Liver (tissue), 9 donors: Measurements from ENCODE around the gene MFGE8. TPM values are rescaled to one million over a fixed set of nuclear protein-coding genes. Genes with fewer than 3 reads are reported as not detected.

Source experiments
- DNase-seq: peaks from one replicate; pipeline ENCODE4 v3.0.0-alpha.2; 2017; ENCODE audit warnings: low spot score
- H3K27ac ChIP-seq, 2 donors: one replicate each; pipeline ENCODE4 v1.7.0; 2013; ENCODE audit warnings: inconsistent platforms in 2 of 2, low read length in 2 of 2, control low read depth in 1 of 2, low read depth in 1 of 2, mild to moderate bottlenecking in 1 of 2
- H3K27me3 ChIP-seq, 4 donors: one replicate each; pipeline versions ENCODE4 v1.6.1 to v1.7.0; 2013; ENCODE audit warnings: low read length in 3 of 4, inconsistent platforms in 1 of 4, mild to moderate bottlenecking in 1 of 4, moderate library complexity in 1 of 4; ENCODE audit not compliant: control insufficient read depth in 4 of 4, insufficient read depth in 4 of 4
- H3K36me3 ChIP-seq, 4 donors: one replicate each; pipeline versions ENCODE4 v1.6.1 to v1.7.0; 2013; ENCODE audit warnings: low read length in 3 of 4, mild to moderate bottlenecking in 3 of 4, low read depth in 1 of 4, moderate library complexity in 1 of 4; ENCODE audit not compliant: control insufficient read depth in 4 of 4, insufficient read depth in 3 of 4
- H3K4me1 ChIP-seq, 4 donors: one replicate each; pipeline versions ENCODE4 v1.6.1 to v1.7.0; 2013; ENCODE audit warnings: low read length in 3 of 4, mild to moderate bottlenecking in 3 of 4, moderate library complexity in 1 of 4; ENCODE audit not compliant: control insufficient read depth in 4 of 4, insufficient read depth in 4 of 4
- H3K4me3 ChIP-seq, 3 donors: one replicate each; pipeline versions ENCODE4 v1.6.1 to v1.7.0; 2013; ENCODE audit warnings: low read length in 3 of 3, control low read depth in 1 of 3, low read depth in 1 of 3, mild to moderate bottlenecking in 1 of 3
- H3K9ac ChIP-seq, 2 donors: one replicate each; pipeline ENCODE4 v1.7.0; 2013; ENCODE audit warnings: low read length in 2 of 2, mild to moderate bottlenecking in 2 of 2, moderate library complexity in 2 of 2, control low read depth in 1 of 2, low read depth in 1 of 2
- H3K9me3 ChIP-seq, 4 donors: one replicate each; pipeline versions ENCODE4 v1.6.1 to v1.7.0; 2013; ENCODE audit warnings: low read length in 3 of 4; ENCODE audit not compliant: control insufficient read depth in 4 of 4
- ATF3 ChIP-seq: IDR thresholded peaks from 2 replicates; pipeline ENCODE4 v1.6.1; 2016; ENCODE audit warnings: antibody characterized with exemption
- CTCF ChIP-seq: fragments of 150-350 bp; IDR thresholded peaks from 2 replicates; pipeline ENCODE4 v1.5.1; 2017; ENCODE audit warnings: improper control_type of control experiment, low read depth, low read length; ENCODE audit not compliant: missing input control
- EGR1 ChIP-seq, 2 donors: IDR thresholded peaks; 2 replicates each; pipeline ENCODE4 v1.6.1; 2016 to 2018; ENCODE audit warnings: antibody characterized with exemption in 2 of 2, low read depth in 2 of 2
- FOXA2 ChIP-seq: IDR thresholded peaks from 2 replicates; pipeline ENCODE4 v1.6.1; 2016; ENCODE audit warnings: antibody characterized with exemption
- GABPA ChIP-seq, 2 donors: IDR thresholded peaks in 1 of 2; conservative IDR thresholded peaks in 1 of 2; 2 replicates each; pipeline ENCODE4 v1.6.1; 2016; ENCODE audit warnings: antibody characterized with exemption in 2 of 2, mild to moderate bottlenecking in 1 of 2, moderate library complexity in 1 of 2
- HNF4A ChIP-seq, 2 donors: conservative IDR thresholded peaks; 2 replicates each; pipeline ENCODE4 v1.6.1; 2016; ENCODE audit warnings: antibody characterized with exemption in 2 of 2, mild to moderate bottlenecking in 2 of 2
- HNF4G ChIP-seq: IDR thresholded peaks from 2 replicates; pipeline ENCODE4 v1.6.1; 2016; ENCODE audit warnings: antibody characterized with exemption
- JUND ChIP-seq, 2 donors: IDR thresholded peaks; 2 replicates each; pipeline ENCODE4 v1.6.1; 2016; ENCODE audit warnings: antibody characterized with exemption in 2 of 2
- MAX ChIP-seq: IDR thresholded peaks from 2 replicates; pipeline ENCODE4 v1.6.1; 2016; ENCODE audit warnings: antibody characterized with exemption
- NR2F2 ChIP-seq: IDR thresholded peaks from 2 replicates; pipeline ENCODE4 v1.6.1; 2016; ENCODE audit warnings: antibody characterized with exemption
- RAD21 ChIP-seq, 2 donors: IDR thresholded peaks; 2 replicates each; pipeline ENCODE4 v1.6.1; 2016; ENCODE audit warnings: antibody characterized with exemption in 2 of 2, mild to moderate bottlenecking in 2 of 2
- REST ChIP-seq: IDR thresholded peaks from 2 replicates; pipeline ENCODE4 v1.6.1; 2016; ENCODE audit warnings: antibody characterized with exemption, mild to moderate bottlenecking
- RXRA ChIP-seq, 2 donors: IDR thresholded peaks; 2 replicates each; pipeline ENCODE4 v1.6.1; 2017 to 2018; ENCODE audit warnings: antibody characterized with exemption in 2 of 2, mild to moderate bottlenecking in 1 of 2
- SP1 ChIP-seq: IDR thresholded peaks from 2 replicates; pipeline ENCODE4 v1.6.1; 2018; ENCODE audit warnings: antibody characterized with exemption, mild to moderate bottlenecking
- TAF1 ChIP-seq: conservative IDR thresholded peaks from 2 replicates; pipeline ENCODE4 v1.6.1; 2016; ENCODE audit warnings: antibody characterized with exemption, mild to moderate bottlenecking
- YY1 ChIP-seq: IDR thresholded peaks from 2 replicates; pipeline ENCODE4 v1.6.1; 2016; ENCODE audit warnings: antibody characterized with exemption, mild to moderate bottlenecking
- ZBTB33 ChIP-seq: IDR thresholded peaks from 2 replicates; pipeline ENCODE4 v1.6.1; 2016; ENCODE audit warnings: antibody characterized with exemption
- WGBS: extraction: QIAGEN DNeasy Blood & Tissue Kit; methylation state at CpG from one replicate; pipeline ENCODE4 v1.1.7; 2013; 5-methylcytosine and 5-hydroxymethylcytosine counted together
- polyA plus RNA-seq, 2 donors: library from polyadenylated mRNA; stranded (reverse) in 1 of 2; unstranded in 1 of 2; fragments of 200-250 nt in 1 of 2; fragments of >200 nt in 1 of 2; fragmentation: Nextera tagmentation in 1 of 2; extraction: Ambion mirVana in 1 of 2; gene quantifications; one replicate each; pipeline versions ENCODE4 v1.2.1 to v1.2.3, GENCODE V29; 2013 to 2015
- total RNA-seq, 2 donors: library from RNA; depleted of rRNA; stranded (reverse); fragments of >200 nt; gene quantifications; one replicate each; pipeline ENCODE4 v1.2.3, GENCODE V29; 2014
- donor health status: healthy.
- donor health status: healthy.
- donor health status: healthy.
- donor health status: healthy.
- donor health status: healthy.

MFGE8 gene
- total and polyA plus RNA-seq, 4 donors = 6.6 to 14.8 (median 12.8) TPM

GRCh38 chr15:88902846-88903245 is 10.3 kb downstream of the MFGE8 start (continued):
- TF ChIP-seq RAD21 (IDR thresholded peaks at IDR 0.05) (no peak), ATF3 (no peak), FOXA2 (no peak), SP1 (no peak), HNF4G (no peak), MAX (no peak), YY1 (no peak), JUND (IDR thresholded peaks at IDR 0.05) (no peak)

GRCh38 chr15:88902221-88902835 is 10.9 kb downstream of the MFGE8 start:
- no peaks in the 10 kb centered on the region for H3K4me1 ChIP-seq
- H3K36me3 ChIP-seq = no peaks in the 10 kb centered on the region
- no peak overlapping the region for H3K4me3 ChIP-seq
- no peak for DNase-seq
- 93% methylated on average over 6 of the region's 6 CpGs for WGBS
- no peaks in the 10 kb centered on the region for H3K27me3 ChIP-seq
- TF ChIP-seq ATF3 (no peak), SP1 (no peak), MAX (no peak), FOXA2 (no peak), GABPA (IDR thresholded peaks at IDR 0.05 in 1 of 2, conservative IDR thresholded peaks at IDR 0.05 in 1 of 2) (no peak), REST (no peak), NR2F2 (no peak), YY1 (no peak), HNF4G (no peak), EGR1 (IDR thresholded peaks at IDR 0.05; ENCODE audit: low read depth in 2 of 2) (no peak), CTCF (no peak), RXRA (IDR thresholded peaks at IDR 0.05) (no peak), HNF4A (conservative IDR thresholded peaks at IDR 0.05) (no peak), ZBTB33 (no peak), TAF1 (no peak)
- H3K9ac ChIP-seq = no peak overlapping the region
- H3K9me3 ChIP-seq = no peaks in the 10 kb centered on the region
- no peak overlapping the region for H3K27ac ChIP-seq
